ENCODE results near the gene TMEM120A. TPM values are rescaled to one million over a fixed set of nuclear protein-coding genes. Genes with fewer than 3 reads are reported as not detected.
"Not testable (repeated sequence)": the region's sequence is repeated elsewhere in the genome, so short reads cannot be mapped to it uniquely, and the experiment has no call there.

TMEM120A gene
- total RNA-seq, 1 donor from 2014 or later, result 21.6 TPM

GRCh38 chr7:76009672-76010600, 15.5 kb upstream of the TMEM120A start:
- no peak for FAIRE-seq
- Histone ChIP-seq H3K36me3 (ENCODE audit: control insufficient read depth, insufficient read depth, low read length) (peaks cover 11% of the 10 kb centered on the region), H3K4me3 (ENCODE audit: low read depth, low read length) (no peak overlapping the region), H3K27me3 (ENCODE audit: control insufficient read depth, insufficient read depth, low read length) (no peaks in the 10 kb centered on the region)
- no peak for DNase-seq (ENCODE audit: low read depth)
- TF ChIP-seq, protein P1, sequence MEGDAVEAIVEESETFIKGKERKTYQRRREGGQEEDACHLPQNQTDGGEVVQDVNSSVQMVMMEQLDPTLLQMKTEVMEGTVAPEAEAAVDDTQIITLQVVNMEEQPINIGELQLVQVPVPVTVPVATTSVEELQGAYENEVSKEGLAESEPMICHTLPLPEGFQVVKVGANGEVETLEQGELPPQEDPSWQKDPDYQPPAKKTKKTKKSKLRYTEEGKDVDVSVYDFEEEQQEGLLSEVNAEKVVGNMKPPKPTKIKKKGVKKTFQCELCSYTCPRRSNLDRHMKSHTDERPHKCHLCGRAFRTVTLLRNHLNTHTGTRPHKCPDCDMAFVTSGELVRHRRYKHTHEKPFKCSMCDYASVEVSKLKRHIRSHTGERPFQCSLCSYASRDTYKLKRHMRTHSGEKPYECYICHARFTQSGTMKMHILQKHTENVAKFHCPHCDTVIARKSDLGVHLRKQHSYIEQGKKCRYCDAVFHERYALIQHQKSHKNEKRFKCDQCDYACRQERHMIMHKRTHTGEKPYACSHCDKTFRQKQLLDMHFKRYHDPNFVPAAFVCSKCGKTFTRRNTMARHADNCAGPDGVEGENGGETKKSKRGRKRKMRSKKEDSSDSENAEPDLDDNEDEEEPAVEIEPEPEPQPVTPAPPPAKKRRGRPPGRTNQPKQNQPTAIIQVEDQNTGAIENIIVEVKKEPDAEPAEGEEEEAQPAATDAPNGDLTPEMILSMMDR (IDR thresholded peaks at IDR 0.05; ENCODE audit: insufficient read depth, low read length, severe bottlenecking), result no peak

DNA sequence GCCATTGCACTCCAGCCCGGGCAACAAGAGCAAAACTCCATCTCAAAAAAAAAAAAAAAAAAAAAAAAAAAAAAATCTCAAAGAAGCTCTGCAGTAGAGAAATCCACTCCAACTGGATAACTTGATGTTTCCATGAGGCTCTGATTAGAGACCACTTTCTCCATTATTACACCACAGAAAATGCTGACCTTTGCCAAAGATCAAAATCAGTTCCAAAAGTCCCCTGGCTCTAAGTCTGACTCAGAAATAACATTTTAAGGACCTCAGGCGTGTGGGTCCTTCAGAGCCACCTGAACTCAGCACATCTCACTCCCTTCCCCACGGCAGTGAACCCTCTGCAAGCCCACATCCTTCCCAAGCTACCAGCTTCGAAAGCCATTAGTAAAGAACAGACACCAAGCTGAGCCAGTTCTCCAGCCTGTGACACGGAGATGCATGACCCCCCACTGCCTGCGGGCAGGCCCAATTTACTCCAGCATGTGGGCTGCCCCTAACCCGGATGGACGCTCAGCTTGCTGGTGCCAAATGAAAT, 13.8 kb upstream of the TMEM120A start:
- TF ChIP-seq, protein P1 (IDR thresholded peaks at IDR 0.05; ENCODE audit: insufficient read depth, low read length, severe bottlenecking), result no peak
- no peaks in the 10 kb centered on the region for H3K27me3 ChIP-seq (ENCODE audit: control insufficient read depth, insufficient read depth, low read length)
- no peak for DNase-seq (ENCODE audit: low read depth)
- FAIRE-seq, result no peak
- H3K4me3 ChIP-seq (ENCODE audit: low read depth, low read length), result no peak overlapping the region
- peaks cover 18% of the 10 kb centered on the region for H3K36me3 ChIP-seq (ENCODE audit: control insufficient read depth, insufficient read depth, low read length)

DNA sequence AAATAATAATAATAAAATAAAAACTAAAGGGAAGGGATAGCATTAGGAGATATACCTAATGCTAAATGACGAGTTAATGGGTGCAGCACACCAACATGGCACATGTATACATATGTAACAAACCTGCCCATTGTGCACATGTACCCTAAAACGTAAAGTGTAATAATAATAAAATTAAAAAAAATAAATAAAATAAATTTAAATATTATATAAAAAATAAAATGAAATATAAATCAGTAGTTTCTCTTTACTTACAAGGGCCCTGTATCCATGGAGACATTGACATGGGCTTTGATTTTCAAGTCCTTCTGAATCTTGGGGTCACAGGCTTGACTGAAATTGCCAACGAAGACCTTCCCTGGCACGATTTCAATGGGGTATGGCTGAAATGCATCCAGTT, 10.6 kb upstream of the TMEM120A start:
- not testable (repeated sequence) for H3K4me3 ChIP-seq (ENCODE audit: low read depth, low read length); FAIRE-seq

DNA sequence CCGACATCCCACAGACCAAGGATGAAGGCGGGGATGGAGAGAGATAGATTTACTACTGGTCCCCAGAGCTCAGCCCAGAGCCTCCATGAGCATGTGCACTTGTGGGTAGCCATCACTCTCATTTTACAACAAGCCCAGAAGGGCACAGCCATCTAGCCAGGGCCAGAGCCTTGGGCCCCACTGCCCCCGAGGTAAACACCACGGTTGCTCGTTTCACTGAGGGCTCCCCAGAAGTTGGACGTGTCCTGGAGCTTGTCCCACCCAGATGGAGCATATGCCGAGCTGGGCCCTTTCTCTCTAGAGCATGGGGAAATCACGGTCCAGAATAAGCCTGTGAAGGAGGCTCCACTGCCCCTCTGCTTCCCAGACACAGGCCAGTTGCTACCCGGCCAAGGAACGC, 9.0 kb upstream of the TMEM120A start:
- H3K27me3 ChIP-seq (ENCODE audit: control insufficient read depth, insufficient read depth, low read length), result no peaks in the 10 kb centered on the region
- DNase-seq (ENCODE audit: low read depth), result no peak
- TF ChIP-seq, protein P1 (IDR thresholded peaks at IDR 0.05; ENCODE audit: insufficient read depth, low read length, severe bottlenecking), result no peak
- no peak for FAIRE-seq
- no peak overlapping the region for H3K4me3 ChIP-seq (ENCODE audit: low read depth, low read length)
- peaks cover 26% of the 10 kb centered on the region for H3K36me3 ChIP-seq (ENCODE audit: control insufficient read depth, insufficient read depth, low read length)

More for the DNA sequence above, 10.6 kb upstream of the TMEM120A start:
- DNase-seq (ENCODE audit: low read depth); H3K27me3 ChIP-seq (ENCODE audit: control insufficient read depth, insufficient read depth, low read length): not testable (repeated sequence)
- H3K36me3 ChIP-seq (ENCODE audit: control insufficient read depth, insufficient read depth, low read length), result peaks cover 25% of the 10 kb centered on the region

DNA sequence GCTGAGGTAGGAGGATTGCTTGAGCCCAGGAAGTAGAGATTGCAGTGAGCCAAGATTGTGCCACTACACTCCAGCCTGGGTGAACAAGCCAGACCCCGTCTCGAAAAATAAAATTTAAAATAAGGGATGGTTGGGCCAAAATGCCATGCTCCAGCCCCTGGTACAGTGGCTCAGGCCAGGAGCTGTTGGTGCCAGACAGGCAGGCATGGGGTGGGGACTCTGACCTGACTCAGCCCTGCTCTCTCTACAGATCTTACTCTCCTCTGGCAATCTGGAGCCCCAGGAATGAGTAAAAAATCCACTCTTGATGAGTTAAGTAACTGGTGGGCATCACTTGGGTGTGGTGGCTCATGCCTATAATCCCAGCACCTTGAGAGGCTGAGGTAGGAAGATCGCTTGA, 8.4 kb upstream of the TMEM120A start:
- Histone ChIP-seq H3K27me3 (ENCODE audit: control insufficient read depth, insufficient read depth, low read length) (no peaks in the 10 kb centered on the region), H3K4me3 (ENCODE audit: low read depth, low read length) (no peak overlapping the region), H3K36me3 (ENCODE audit: control insufficient read depth, insufficient read depth, low read length) (peaks cover 26% of the 10 kb centered on the region)
- no peak for DNase-seq (ENCODE audit: low read depth)
- TF ChIP-seq, protein P1 (IDR thresholded peaks at IDR 0.05; ENCODE audit: insufficient read depth, low read length, severe bottlenecking), result no peak
- no peak for FAIRE-seq

- Histone ChIP-seq H3K4me3 (ENCODE audit: low read depth, low read length) (no peak overlapping the region), H3K27me3 (ENCODE audit: control insufficient read depth, insufficient read depth, low read length) (no peaks in the 10 kb centered on the region), H3K36me3 (ENCODE audit: control insufficient read depth, insufficient read depth, low read length) (peaks cover 28% of the 10 kb centered on the region)
- TF ChIP-seq, protein P1 (IDR thresholded peaks at IDR 0.05; ENCODE audit: insufficient read depth, low read length, severe bottlenecking), result no peak
- FAIRE-seq (no peak), DNase-seq (ENCODE audit: low read depth) (no peak)
Measured at GRCh38 chr7:76002139-76002538, 7.7 kb upstream of the TMEM120A start.
